Measurements from ENCODE around the gene PGF.

The PGF gene

DNA sequence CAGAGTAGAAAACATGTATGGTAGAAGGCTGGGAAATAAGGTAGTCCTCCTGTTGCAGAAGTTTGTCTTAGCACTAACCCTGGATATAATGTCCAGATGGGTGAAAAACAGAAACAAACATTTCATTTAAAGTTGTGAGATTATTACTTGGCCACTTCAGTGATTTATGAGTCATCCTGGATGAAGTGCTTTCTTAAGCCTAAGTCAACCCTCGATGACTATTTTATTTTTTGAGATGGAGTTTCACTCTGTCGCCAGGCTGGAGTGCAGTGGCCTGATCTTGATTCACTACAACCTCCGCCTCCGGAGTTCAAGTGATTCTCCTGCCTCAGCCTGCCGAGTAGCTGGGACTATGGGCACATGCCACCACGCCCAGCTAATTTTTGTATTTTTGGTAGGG, 63.5 kb downstream of the PGF start:
- no peak for DNase-seq

All from NCI-H345 (cell line).